Mammary epithelial cell (primary cell): ENCODE measurements around the gene OCA2.

Experiments used
- CTCF ChIP-seq, 2 donors: IDR thresholded peaks in 1 of 2; conservative IDR thresholded peaks in 1 of 2; 2 replicates each; pipeline ENCODE4 v1.5.1; 2011 to 2012; ENCODE audit warnings: inconsistent platforms in 2 of 2, low read length in 2 of 2, mild to moderate bottlenecking in 2 of 2, control low read depth in 1 of 2, low read depth in 1 of 2; ENCODE audit not compliant: insufficient read depth in 1 of 2; ENCODE audit errors: extremely low read depth in 1 of 2
- EZH2 ChIP-seq: IDR thresholded peaks from 2 replicates; pipeline ENCODE4 v1.6.1; 2012; ENCODE audit warnings: low read length, inconsistent platforms, borderline replicate concordance

GRCh38 chr15:27871078-27871901, 227.8 kb downstream of the OCA2 start:
- TF ChIP-seq CTCF (conservative IDR thresholded peaks at IDR 0.05 in 1 of 2, IDR thresholded peaks at IDR 0.05 in 1 of 2; ENCODE audit: extremely low read depth in 1 of 2, insufficient read depth in 1 of 2, low read depth in 1 of 2, low read length in 2 of 2) (no peak), EZH2 (no peak)
